SU-DHL-6 (cell line): ENCODE results near the gene PTK6.

Experiments
- EZH2phosphoT487 ChIP-seq: fragments of 200-600 bp; sonication (generic), shearing (Covaris generic); conservative IDR thresholded peaks from 2 replicates; pipeline ENCODE4 v1.6.1; 2018; ENCODE audit warnings: mild to moderate bottlenecking, antibody characterized with exemption, low read length, moderate library complexity, mixed read lengths
- TF ChIP-seq, protein P1 (sequence below): fragments of 200-600 bp; sonication (generic); IDR thresholded peaks from one replicate; pipeline ENCODE4 v1.5.1; 2017; ENCODE audit warnings: antibody characterized with exemption, mild to moderate bottlenecking, low read length, moderate library complexity; ENCODE audit not compliant: insufficient read depth, poor library complexity, severe bottlenecking

DNA sequence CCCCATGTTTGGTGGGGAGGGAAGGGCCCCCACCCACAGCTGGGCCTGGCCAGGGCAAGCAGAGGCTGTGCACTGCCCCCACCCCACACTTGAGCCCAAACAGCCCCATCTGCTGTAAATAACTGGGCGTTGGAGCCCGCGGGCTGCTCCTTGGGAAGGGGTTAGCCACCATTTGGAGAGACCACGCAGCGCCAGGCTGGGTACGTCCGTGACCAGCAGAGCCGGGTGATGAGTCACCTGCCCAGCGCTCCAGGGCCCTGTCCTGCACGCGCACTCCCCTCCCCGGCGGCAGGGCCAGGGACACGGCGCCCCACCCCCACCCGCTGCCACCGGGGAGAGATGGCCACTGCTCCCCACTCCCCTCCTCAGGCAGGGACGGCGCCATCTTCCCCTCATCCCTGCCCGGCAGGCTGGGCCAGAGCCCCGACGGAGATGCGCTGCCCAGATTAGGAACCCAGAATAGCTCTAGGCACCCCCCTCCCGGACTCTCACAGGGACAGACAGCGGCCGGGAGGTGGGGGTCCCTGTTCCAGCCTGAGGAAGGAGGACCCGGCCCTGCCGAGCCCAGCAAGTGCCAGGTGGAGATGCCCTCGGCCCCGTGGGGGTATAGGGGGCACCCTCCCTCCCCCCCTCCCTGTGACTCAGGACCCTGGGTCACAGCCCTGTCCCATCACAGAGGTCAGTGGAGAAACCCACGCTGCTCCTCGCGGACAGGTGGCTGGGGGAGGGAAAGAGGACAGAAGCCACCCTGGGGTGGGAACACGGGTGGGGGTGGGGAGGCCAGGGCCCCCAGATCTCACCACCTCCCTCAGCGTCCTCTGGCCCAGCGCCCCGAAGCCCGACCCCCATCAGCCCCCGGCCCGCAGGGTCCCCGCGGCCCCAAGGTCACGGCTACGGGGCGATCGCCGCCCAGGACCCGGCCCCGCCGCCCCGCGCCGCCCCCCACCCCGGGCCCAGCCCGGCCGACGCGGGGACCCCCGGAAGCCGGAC, 38.9 kb downstream of the PTK6 start:
- TF ChIP-seq, protein P1, sequence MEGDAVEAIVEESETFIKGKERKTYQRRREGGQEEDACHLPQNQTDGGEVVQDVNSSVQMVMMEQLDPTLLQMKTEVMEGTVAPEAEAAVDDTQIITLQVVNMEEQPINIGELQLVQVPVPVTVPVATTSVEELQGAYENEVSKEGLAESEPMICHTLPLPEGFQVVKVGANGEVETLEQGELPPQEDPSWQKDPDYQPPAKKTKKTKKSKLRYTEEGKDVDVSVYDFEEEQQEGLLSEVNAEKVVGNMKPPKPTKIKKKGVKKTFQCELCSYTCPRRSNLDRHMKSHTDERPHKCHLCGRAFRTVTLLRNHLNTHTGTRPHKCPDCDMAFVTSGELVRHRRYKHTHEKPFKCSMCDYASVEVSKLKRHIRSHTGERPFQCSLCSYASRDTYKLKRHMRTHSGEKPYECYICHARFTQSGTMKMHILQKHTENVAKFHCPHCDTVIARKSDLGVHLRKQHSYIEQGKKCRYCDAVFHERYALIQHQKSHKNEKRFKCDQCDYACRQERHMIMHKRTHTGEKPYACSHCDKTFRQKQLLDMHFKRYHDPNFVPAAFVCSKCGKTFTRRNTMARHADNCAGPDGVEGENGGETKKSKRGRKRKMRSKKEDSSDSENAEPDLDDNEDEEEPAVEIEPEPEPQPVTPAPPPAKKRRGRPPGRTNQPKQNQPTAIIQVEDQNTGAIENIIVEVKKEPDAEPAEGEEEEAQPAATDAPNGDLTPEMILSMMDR = no peak
- TF ChIP-seq EZH2phosphoT487 = no peak
